GM21381 (cell line): Measurements from ENCODE around the gene MIEF2.

Experiments used
- ATAC-seq: cut with Tn5 transposase; IDR thresholded peaks from one replicate; pipeline ENCODE4 v1.9.1; 2021; ENCODE audit warnings: mild to moderate bottlenecking, moderate library complexity; ENCODE audit not compliant: unreplicated experiment

The MIEF2 gene

GRCh38 chr17:18254888-18255649 is 5.4 kb upstream of the MIEF2 start:
- ATAC-seq, result no peak

- ATAC-seq, result no peak
Observed at GRCh38 chr17:18256351-18256750, 4.1 kb upstream of the MIEF2 start.

GRCh38 chr17:18256776-18257175 is 3.7 kb upstream of the MIEF2 start:
- ATAC-seq, result no peak

DNA sequence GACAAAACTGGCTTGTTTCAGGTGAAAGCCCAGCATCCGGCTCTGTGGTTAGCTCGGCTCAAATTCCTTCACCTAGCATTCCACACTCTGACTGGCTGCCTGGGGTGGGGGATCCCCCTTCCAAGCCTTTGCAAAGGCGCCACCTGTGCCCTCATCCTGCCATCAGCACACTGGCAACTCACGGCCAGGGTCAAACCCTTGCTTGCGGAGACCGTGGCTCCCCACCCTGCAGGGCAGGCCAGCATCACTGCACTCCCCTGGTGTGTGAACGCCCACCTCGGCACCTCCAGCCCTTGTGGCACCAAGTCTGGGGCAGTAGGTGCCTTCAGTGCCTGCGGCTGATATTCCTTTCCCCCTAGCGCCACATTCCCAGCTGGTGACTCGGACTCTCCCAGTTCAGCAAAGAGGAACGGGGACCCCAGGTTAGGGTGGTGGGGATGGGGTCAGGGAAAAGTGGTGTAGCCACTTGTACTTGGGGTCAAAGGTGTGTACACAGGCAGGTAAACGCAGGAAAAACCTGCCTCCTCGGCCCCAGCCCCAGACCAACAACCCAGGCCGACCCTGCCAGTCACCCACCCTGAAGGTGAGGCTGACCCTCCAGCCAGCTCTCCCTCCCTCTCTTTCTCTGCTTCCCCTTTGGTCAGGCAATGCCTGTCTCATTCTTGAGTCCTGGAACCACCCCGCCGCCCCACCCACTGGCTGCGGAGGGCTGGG is 3.0 kb upstream of the MIEF2 start:
- no peak for ATAC-seq

- ATAC-seq, result peak; percentile 24
Observed at GRCh38 chr17:18257982-18258355, 2.5 kb upstream of the MIEF2 start.

GRCh38 chr17:18258356-18259038 is 2.0 kb upstream of the MIEF2 start, which contains the start of gene FLII:
TSS of gene FLII (minus strand) at chr17:18258738. CDS start at chr17:18258690, 48 bp downstream.
- ATAC-seq, result peak; percentile 18

GRCh38 chr17:18259621-18260331 is 686 bp upstream of the MIEF2 start:
- no peak for ATAC-seq

- no peak for ATAC-seq
Observed at GRCh38 chr17:18261146-18261515, 669 bp downstream of the MIEF2 start.

DNA sequence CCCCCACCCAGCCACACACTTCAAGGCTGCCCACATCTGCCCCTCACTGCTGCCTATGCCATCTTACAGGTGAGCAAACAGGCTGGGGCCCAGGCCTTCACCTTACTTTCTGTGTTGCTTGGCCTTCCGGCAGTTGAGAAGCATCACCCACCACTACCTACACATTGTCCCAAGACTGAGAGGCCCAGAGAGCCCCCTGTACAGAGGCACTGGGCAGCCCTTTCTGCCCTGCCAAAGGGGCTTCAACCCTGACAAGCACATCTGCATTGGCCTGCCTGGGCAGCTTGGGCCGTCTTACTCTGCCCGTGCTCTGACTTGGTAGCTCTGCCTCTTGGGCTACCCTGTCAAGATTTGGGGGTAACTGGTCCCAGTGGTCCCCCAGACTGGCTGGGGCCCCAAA is 1.2 kb downstream of the MIEF2 start:
- no peak for ATAC-seq

DNA sequence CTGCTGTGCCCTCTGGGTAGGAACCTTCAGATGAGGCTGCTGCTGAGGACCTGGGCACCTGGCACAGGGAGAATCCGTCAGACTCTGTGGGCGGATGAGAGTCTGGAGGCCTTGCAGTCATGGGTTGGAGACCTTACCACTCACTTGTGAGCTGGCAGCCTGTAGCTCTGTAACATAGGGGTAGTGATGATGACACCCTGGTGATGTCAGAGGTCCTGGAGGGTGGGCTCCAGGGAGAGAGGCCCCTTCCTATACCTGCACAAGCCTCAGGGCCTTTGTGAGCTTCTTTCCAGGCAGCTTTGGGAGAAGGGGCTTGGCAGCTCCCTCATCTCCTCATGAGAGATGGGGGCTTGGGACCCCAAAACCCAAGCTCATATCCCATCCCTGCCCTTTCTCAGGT is 1.6 kb downstream of the MIEF2 start:
- ATAC-seq, result no peak

GRCh38 chr17:18262641-18263040 is 2.2 kb downstream of the MIEF2 start:
- ATAC-seq, result no peak

DNA sequence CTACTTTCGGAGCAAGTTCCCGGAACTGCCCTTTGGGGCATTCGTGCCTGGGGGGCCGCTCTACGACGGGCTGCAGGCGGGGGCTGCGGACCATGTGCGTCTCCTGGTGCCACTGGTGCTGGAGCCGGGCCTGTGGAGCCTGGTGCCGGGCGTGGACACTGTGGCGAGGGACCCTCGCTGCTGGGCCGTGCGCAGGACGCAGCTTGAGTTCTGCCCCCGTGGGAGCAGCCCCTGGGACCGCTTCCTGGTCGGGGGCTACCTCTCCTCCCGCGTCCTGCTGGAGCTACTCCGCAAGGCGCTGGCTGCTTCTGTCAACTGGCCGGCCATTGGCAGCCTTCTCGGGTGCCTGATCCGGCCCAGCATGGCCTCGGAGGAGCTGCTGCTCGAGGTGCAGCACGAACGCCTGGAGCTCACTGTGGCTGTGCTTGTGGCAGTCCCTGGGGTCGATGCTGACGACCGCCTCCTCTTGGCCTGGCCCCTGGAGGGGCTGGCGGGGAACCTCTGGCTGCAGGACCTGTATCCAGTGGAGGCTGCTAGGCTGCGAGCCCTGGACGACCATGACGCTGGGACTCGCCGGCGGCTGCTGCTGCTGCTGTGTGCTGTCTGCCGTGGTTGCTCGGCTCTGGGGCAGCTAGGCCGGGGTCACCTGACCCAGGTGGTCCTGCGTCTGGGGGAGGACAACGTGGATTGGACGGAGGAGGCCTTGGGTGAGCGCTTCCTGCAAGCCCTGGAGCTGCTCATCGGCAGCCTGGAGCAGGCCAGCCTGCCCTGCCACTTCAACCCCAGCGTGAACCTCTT is 3.6 kb downstream of the MIEF2 start:
- ATAC-seq, result no peak

DNA sequence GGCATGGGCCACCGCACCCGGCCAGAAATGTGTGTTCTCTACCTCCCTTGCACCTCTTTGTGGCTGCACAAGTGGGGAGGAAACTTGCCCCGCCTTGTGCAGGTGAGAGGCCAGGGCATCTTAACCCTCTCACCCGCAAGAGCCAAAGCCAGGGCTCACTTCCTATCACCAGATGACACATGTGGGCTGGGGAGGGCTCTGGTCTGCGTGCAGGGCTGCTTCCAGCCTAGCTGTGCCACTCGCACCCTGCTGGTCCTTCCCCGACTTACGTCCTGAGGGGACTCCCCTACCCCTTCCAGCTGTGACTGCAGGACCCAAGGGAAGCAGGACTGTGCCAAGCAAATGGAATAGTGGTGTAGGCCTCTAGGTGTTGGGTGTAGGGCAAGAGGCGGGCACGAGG is 6.9 kb downstream of the MIEF2 start:
- ATAC-seq, result no peak

- no peak for ATAC-seq
Observed at GRCh38 chr17:18267927-18268711, 7.7 kb downstream of the MIEF2 start.

DNA sequence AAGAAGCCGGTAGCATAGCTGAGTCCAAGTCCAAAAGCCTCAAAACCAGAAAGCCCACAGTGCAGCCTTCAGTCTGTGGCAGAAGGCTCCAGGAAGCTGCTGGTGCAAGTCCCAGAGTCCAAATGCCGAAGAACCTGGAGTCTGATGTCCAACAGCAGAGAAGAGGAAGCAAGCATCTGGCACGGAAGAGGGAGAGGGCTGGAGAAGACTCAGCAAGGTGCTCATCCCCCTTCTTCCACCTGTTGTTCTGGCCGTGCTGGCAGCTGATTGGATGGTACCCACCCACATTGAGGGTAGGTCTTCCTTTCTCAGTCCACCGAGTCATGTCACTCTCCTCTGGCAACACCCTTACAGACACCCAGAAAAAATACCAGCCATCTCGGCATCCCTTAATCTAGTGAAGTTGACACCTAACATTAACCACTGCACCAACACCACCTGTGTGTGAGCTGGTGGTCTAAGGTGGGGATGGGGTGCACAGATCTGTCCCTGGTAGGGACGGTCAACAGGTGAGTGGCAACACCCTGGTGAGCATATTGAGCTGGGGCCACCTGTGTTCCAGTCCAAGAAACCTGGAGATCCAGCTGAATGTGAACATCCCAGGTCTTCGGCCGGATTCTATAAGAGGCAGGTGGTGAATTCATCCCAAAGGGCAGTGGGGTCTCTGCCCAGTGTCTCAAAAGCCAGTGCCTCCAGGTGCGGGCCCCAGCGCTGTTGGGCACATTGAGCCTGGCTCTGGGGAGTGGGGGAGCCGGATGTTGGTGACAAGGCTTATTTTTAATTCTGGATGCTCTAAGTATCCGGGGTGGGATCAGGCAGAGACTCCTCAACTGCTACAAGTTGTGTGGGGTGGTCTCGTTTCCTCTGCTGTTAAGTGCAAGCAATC is 9.8 kb downstream of the MIEF2 start:
- no peak for ATAC-seq

- no peak for ATAC-seq
Observed at GRCh38 chr17:18277076-18277475, 16.6 kb downstream of the MIEF2 start.

- no peak for ATAC-seq
Observed at GRCh38 chr17:18278867-18279266, 18.4 kb downstream of the MIEF2 start.

DNA sequence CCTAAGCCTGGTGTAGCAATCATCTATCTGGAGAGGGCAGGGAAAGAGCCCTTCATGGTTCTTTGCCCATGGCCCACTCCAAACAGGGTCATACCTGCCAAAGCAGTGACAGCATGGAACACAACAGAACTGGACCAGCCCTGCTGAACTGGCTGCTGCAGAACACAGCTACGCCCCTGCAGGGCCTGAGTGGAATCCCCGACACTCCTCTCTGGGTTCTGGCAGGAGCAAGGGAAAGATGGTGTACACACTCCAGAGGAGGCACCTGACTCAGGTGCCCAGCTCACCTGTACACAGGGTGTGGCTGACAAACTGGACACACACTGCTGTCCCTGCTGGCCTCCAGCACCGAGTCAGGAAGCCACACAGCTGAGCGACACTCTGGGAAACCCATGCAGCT is 19.8 kb downstream of the MIEF2 start:
- no peak for ATAC-seq
